ENCODE data around the gene SMIM12. TPM values are rescaled to one million over a fixed set of nuclear protein-coding genes. Genes with fewer than 3 reads are reported as not detected.

SMIM12 gene
- total and polyA plus RNA-seq, 2 of the 8 experiments (the other 6 are each of a cell fraction or from before 2014, with no cell fraction given): 40.9 to 49.2 TPM

DNA sequence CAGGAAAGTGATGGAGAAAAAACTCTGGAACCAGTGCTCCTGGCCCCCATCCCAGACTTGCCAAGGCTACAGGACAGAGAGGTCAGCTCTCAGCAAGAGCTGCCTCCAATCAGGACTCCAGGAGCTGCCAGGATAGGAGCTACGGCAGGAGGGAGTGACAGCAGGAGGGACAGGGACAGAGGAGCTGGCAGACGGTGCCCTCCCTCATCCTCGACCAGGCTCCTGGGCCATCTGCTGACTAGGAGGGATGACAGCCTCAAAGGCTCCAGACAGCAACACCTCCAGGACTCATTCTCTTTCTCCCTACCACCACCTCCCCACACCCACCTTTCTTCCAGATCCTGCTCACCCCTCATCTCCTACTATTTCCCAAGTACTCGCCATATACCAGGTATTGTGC is 47.2 kb upstream of the SMIM12 start:
- Histone ChIP-seq H3K23me2 (ENCODE audit: low read depth, low read length) (no peaks in the 10 kb centered on the region; the same call in 1 of the 2 replicates), H3K79me2 (ENCODE audit: control insufficient read depth in 1 of 2, insufficient read depth in 2 of 2, low read length in 2 of 2) (no peaks in the 10 kb centered on the region), H2BK120ac (replicated peaks; ENCODE audit: low read depth, low read length) (no peak overlapping the region), H3K9ac (replicated peaks in 1 of 4; ENCODE audit: extremely low read depth in 1 of 4, low read depth in 3 of 4, low read length in 3 of 4) (no peak overlapping the region; a peak in 1 of 7 replicates), H3K18ac (ENCODE audit: extremely low read depth, low read length) (no peak overlapping the region), H3K4me1 (replicated peaks in 1 of 4; ENCODE audit: control insufficient read depth in 3 of 4, insufficient read depth in 4 of 4, low read length in 3 of 4) (no peaks in the 10 kb centered on the region), H3K4ac (replicated peaks; ENCODE audit: insufficient read length, low read depth, low read length) (no peak overlapping the region), H2BK20ac (ENCODE audit: low read length) (no peak overlapping the region), H3K14ac (ENCODE audit: insufficient read length) (no peak overlapping the region), H2BK15ac (ENCODE audit: low read length) (no peak overlapping the region), H3K27ac (ENCODE audit: low read depth, low read length) (no peak overlapping the region), H3K27me3 (replicated peaks in 1 of 4; ENCODE audit: control insufficient read depth in 3 of 4, extremely low read depth in 1 of 4, insufficient read depth in 3 of 4, low read length in 3 of 4) (no peaks in the 10 kb centered on the region; a peak in 1 of 7 replicates), H3K4me3 (ENCODE audit: extremely low read depth in 1 of 4, insufficient read depth in 2 of 4, low read depth in 3 of 4, low read length in 4 of 4) (no peak overlapping the region), H3K23ac (ENCODE audit: insufficient read length) (no peak overlapping the region), H4K5ac (ENCODE audit: insufficient read length, low read depth, low read length) (no peak overlapping the region), H2BK5ac (ENCODE audit: low read depth, low read length) (no peak overlapping the region), H3K56ac (replicated peaks; ENCODE audit: insufficient read length, low read depth, low read length) (no peak overlapping the region), H3K4me2 (ENCODE audit: insufficient read depth in 1 of 2, low read depth in 2 of 2, low read length in 2 of 2) (no peak overlapping the region), H4K91ac (replicated peaks; ENCODE audit: insufficient read length, low read length) (no peak overlapping the region), H4K20me1 (replicated peaks in 1 of 2; ENCODE audit: control insufficient read depth in 1 of 2, insufficient read depth in 2 of 2, low read length in 2 of 2) (no peaks in the 10 kb centered on the region), H3K9me3 (ENCODE audit: insufficient read depth in 2 of 2, low read depth in 1 of 2, low read length in 1 of 2) (no peaks in the 10 kb centered on the region), H3K36me3 (ENCODE audit: control insufficient read depth in 2 of 4, insufficient read depth in 4 of 4, low read length in 3 of 4) (no peaks in the 10 kb centered on the region), H2BK12ac (ENCODE audit: low read depth, low read length) (no peak overlapping the region), H4K8ac (ENCODE audit: extremely low read depth, insufficient read depth, low read length) (no peak overlapping the region), H2AK5ac (ENCODE audit: low read depth, low read length) (no peak overlapping the region), H3K79me1 (ENCODE audit: low read depth, low read length) (no peaks in the 10 kb centered on the region), H2AFZ (ENCODE audit: low read length) (no peak overlapping the region)
- WGBS, 2 experiments (ENCODE audit: extremely low coverage in 1 of 2, insufficient coverage in 1 of 2, insufficient read length in 1 of 2, insufficient replicate concordance in 2 of 2, low coverage in 1 of 2, low lambda C conversion rate in 2 of 2, missing lambda C conversion rate in 1 of 2): 85% methylated on average over 4 of the region's 4 CpGs; no CpG with 5 or more reads in 1 of the 2 experiments
- DNase-seq (ENCODE audit: low read depth in 1 of 2, low spot score in 2 of 2): no peak
- FAIRE-seq: no peak
- ChIA-PET POLR2A (ENCODE audit: partially characterized antibody) (interaction anchor here (0.6 to 1.0 kb wide), 3 partner anchors 7 to 280 kb away, joined by 3 to 4 read pairs (median 3); no protein-coding TSS in a partner anchor), CTCF (ENCODE audit: partially characterized antibody) (interaction anchor here (0.6 to 1.5 kb wide), 6 partner anchors 9 to 121 kb away, joined by 3 to 9 read pairs (median 3); partner anchors contain the start of gene DLGAP3)
- TF ChIP-seq CTBP2 (IDR thresholded peaks at IDR 0.05; ENCODE audit: borderline replicate concordance, insufficient read depth, insufficient read length, low read length) (no peak), GTF2F1 (IDR thresholded peaks at IDR 0.05; ENCODE audit: borderline replicate concordance, low read depth, low read length) (no peak), POLR2A (IDR thresholded peaks at IDR 0.05; ENCODE audit: control extremely low read depth in 1 of 2, low read depth in 2 of 2, low read length in 2 of 2) (no peak), ASH2L (IDR thresholded peaks at IDR 0.05; ENCODE audit: low read length) (no peak), TEAD4 (IDR thresholded peaks at IDR 0.05; ENCODE audit: low read depth, low read length) (no peak), SP2 (IDR thresholded peaks at IDR 0.05; ENCODE audit: low read length) (no peak), MAFK (IDR thresholded peaks at IDR 0.05; ENCODE audit: low read depth, low read length) (no peak), JUN (IDR thresholded peaks at IDR 0.05; ENCODE audit: low read depth, low read length) (no peak), CREB1 (IDR thresholded peaks at IDR 0.05) (no peak), SIN3A (conservative IDR thresholded peaks at IDR 0.05 in 1 of 2, IDR thresholded peaks at IDR 0.05 in 1 of 2; ENCODE audit: low read depth in 1 of 2, low read length in 2 of 2) (no peak), TBP (IDR thresholded peaks at IDR 0.05; ENCODE audit: low read depth, low read length) (no peak), EGR1 (IDR thresholded peaks at IDR 0.05; ENCODE audit: borderline replicate concordance, low read depth, low read length) (no peak)
- TF ChIP-seq, protein P1, sequence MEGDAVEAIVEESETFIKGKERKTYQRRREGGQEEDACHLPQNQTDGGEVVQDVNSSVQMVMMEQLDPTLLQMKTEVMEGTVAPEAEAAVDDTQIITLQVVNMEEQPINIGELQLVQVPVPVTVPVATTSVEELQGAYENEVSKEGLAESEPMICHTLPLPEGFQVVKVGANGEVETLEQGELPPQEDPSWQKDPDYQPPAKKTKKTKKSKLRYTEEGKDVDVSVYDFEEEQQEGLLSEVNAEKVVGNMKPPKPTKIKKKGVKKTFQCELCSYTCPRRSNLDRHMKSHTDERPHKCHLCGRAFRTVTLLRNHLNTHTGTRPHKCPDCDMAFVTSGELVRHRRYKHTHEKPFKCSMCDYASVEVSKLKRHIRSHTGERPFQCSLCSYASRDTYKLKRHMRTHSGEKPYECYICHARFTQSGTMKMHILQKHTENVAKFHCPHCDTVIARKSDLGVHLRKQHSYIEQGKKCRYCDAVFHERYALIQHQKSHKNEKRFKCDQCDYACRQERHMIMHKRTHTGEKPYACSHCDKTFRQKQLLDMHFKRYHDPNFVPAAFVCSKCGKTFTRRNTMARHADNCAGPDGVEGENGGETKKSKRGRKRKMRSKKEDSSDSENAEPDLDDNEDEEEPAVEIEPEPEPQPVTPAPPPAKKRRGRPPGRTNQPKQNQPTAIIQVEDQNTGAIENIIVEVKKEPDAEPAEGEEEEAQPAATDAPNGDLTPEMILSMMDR (IDR thresholded peaks at IDR 0.05; ENCODE audit: control extremely low read depth in 1 of 3, insufficient read depth in 1 of 3, low read depth in 1 of 3, low read length in 3 of 3): no peak
